GM23248 (cell line): ENCODE results near the gene HPN.

Experiments
- EZH2 ChIP-seq: fragments of 200-600 bp; sonication (generic); IDR thresholded peaks from 2 replicates; pipeline ENCODE4 v1.6.1; 2018; ENCODE audit warnings: antibody characterized with exemption, mild to moderate bottlenecking; ENCODE audit not compliant: insufficient read depth, poor library complexity, severe bottlenecking
- EZH2phosphoT487 ChIP-seq: fragments of 200-600 bp; sonication (generic); IDR thresholded peaks from 2 replicates; pipeline ENCODE4 v1.6.1; 2018; ENCODE audit warnings: antibody characterized with exemption, moderate library complexity, mild to moderate bottlenecking, low read depth; ENCODE audit not compliant: insufficient read depth

DNA sequence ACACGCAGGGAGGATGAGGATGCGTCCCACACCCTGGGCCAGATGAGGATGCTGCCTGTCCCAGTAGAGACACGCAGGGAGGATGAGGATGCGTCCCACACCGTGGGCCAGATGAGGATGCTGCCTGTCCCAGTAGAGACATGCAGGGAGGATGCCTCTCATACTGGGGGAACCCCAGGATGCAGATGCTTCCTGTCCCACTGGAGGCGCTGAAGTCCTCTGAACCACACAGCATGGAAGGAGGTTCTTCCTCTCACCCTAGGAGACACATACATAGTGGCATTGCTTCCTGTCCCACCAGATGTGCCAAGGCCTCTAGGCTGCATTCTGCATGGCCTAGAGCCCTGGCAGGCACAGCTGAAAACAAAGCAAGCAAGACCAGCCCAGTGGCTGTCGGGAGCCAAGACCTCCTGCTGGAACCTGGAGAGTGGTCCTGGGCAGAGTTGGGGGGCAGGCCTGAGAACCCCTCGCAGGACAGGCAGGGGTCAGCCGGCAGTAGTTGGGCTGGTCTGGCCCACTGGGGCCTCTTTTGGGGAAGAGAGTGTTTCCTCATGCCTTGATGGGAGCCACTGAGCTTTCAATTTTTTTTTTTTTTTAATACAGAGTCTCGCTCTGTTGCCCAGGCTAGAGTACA is 4.3 kb downstream of the HPN start:
- no peak for TF ChIP-seq EZH2phosphoT487
- no peak for TF ChIP-seq EZH2
